GM21786 (cell line): ENCODE measurements around the gene DYTN.

Experiments
- ATAC-seq: cut with Tn5 transposase; IDR thresholded peaks from one replicate; pipeline ENCODE4 v1.9.1; 2021; ENCODE audit not compliant: unreplicated experiment

The DYTN gene

GRCh38 chr2:206616151-206616550, 102.0 kb downstream of the DYTN start:
- no peak for ATAC-seq

GRCh38 chr2:206615417-206616089, 102.6 kb downstream of the DYTN start:
- ATAC-seq: no peak

- ATAC-seq: no peak
Measured at GRCh38 chr2:206614811-206615210, 103.4 kb downstream of the DYTN start.

GRCh38 chr2:206611736-206612135, 106.5 kb downstream of the DYTN start:
- ATAC-seq: no peak

GRCh38 chr2:206611191-206611590, 107.0 kb downstream of the DYTN start:
- ATAC-seq: no peak

GRCh38 chr2:206610451-206610850, 107.7 kb downstream of the DYTN start:
- ATAC-seq: no peak

GRCh38 chr2:206603243-206603642, 115.0 kb downstream of the DYTN start:
- no peak for ATAC-seq
